GM12891 (cell line): ENCODE results near the gene CYP27B1.

Experiments used
- DNase-seq: peaks from one replicate; pipeline ENCODE4 v3.0.0; 2011; ENCODE audit warnings: low spot score; ENCODE audit not compliant: insufficient read length
- FAIRE-seq: peaks from 2 replicates; lab custom pipeline; 2011; peaks lifted over from hg19 to GRCh38; lab: Jason Lieb, UNC
- PAX5 ChIP-seq: IDR thresholded peaks from 2 replicates; pipeline ENCODE4 v1.6.1; 2011; ENCODE audit warnings: low read length, moderate library complexity, mild to moderate bottlenecking; ENCODE audit not compliant: insufficient read depth, severe bottlenecking
- POLR2A ChIP-seq: IDR thresholded peaks from 2 replicates; pipeline ENCODE4 v1.6.1; 2011; ENCODE audit warnings: low read depth, low read length, control low read depth
- POLR2AphosphoS5 ChIP-seq: IDR thresholded peaks from 2 replicates; pipeline ENCODE4 v1.6.1; 2011; ENCODE audit warnings: low read depth, low read length, control low read depth
- POU2F2 ChIP-seq: IDR thresholded peaks from 2 replicates; pipeline ENCODE4 v1.6.1; 2011; ENCODE audit warnings: low read depth, mild to moderate bottlenecking, control low read depth, low read length, moderate library complexity
- SPI1 ChIP-seq: IDR thresholded peaks from 2 replicates; pipeline ENCODE4 v1.6.1; 2011; ENCODE audit warnings: low read depth, low read length, control low read depth
- TAF1 ChIP-seq: IDR thresholded peaks from 2 replicates; pipeline ENCODE4 v1.6.1; 2011; ENCODE audit warnings: low read depth, low read length, control low read depth

CYP27B1 gene

GRCh38 chr12:57769594-57769993 is 2.7 kb upstream of the CYP27B1 start:
- FAIRE-seq = no peak
- DNase-seq = no peak
- no peak for TF ChIP-seq TAF1
- no peak for TF ChIP-seq POLR2AphosphoS5
- TF ChIP-seq SPI1 = no peak
- no peak; the same call in 1 of the 2 replicates for TF ChIP-seq POLR2A
- no peak for TF ChIP-seq POU2F2
- no peak for TF ChIP-seq PAX5

GRCh38 chr12:57767876-57768275 is 998 bp upstream of the CYP27B1 start:
- FAIRE-seq (no peak), DNase-seq (no peak)
- no peak for TF ChIP-seq PAX5
- no peak for TF ChIP-seq POLR2AphosphoS5
- no peak for TF ChIP-seq TAF1
- TF ChIP-seq POU2F2 = no peak
- TF ChIP-seq SPI1 = no peak
- TF ChIP-seq POLR2A = no peak

GRCh38 chr12:57767305-57767698 is 424 bp upstream of the CYP27B1 start:
- TF ChIP-seq POU2F2 (no peak), POLR2A (no peak)
- no peak for DNase-seq
- no peak for FAIRE-seq

- DNase-seq (no peak), FAIRE-seq (no peak)
- TF ChIP-seq PAX5 (no peak), SPI1 (no peak), POU2F2 (no peak), TAF1 (no peak), POLR2A (no peak), POLR2AphosphoS5 (no peak)
Observed at GRCh38 chr12:57765698-57766463, 997 bp downstream of the CYP27B1 start.

- TF ChIP-seq POLR2A (no peak), SPI1 (0 out of 2 replicates have a peak, but pooled peaks have one; percentile 17)
- DNase-seq = no peak
- FAIRE-seq = peak; percentile 85
Observed at GRCh38 chr12:57765003-57765697, 1.7 kb downstream of the CYP27B1 start.

GRCh38 chr12:57764662-57765002 is 2.2 kb downstream of the CYP27B1 start:
- FAIRE-seq = peak; percentile 5
- TF ChIP-seq POLR2A (no peak), TAF1 (no peak), POU2F2 (no peak), SPI1 (0 out of 2 replicates have a peak, but pooled peaks have one; percentile 17), POLR2AphosphoS5 (no peak)
- no peak for DNase-seq

- FAIRE-seq = no peak
- no peak for DNase-seq
- TF ChIP-seq POU2F2 = no peak
- TF ChIP-seq TAF1 = no peak
- no peak for TF ChIP-seq POLR2AphosphoS5
- TF ChIP-seq PAX5 = no peak
- TF ChIP-seq POLR2A = no peak
- no peak for TF ChIP-seq SPI1
Observed at GRCh38 chr12:57763881-57764661, 2.8 kb downstream of the CYP27B1 start.

- no peak for DNase-seq
- FAIRE-seq = no peak
- TF ChIP-seq POLR2A = no peak
Observed at GRCh38 chr12:57762463-57762862, 4.4 kb downstream of the CYP27B1 start.

GRCh38 chr12:57761391-57761998 is 5.4 kb downstream of the CYP27B1 start:
- DNase-seq = no peak
- FAIRE-seq = no peak
- TF ChIP-seq POU2F2 = no peak
- TF ChIP-seq POLR2A = no peak
- no peak for TF ChIP-seq SPI1
- no peak for TF ChIP-seq POLR2AphosphoS5
- TF ChIP-seq PAX5 = no peak
- TF ChIP-seq TAF1 = no peak
